Peyer's patch (tissue), 4 donors: ENCODE data around the gene CCDC182. TPM values are rescaled to one million over a fixed set of nuclear protein-coding genes. Genes with fewer than 3 reads are reported as not detected.

Experiments used
- DNase-seq, 3 donors: peaks; one replicate each; pipeline ENCODE4 v3.0.0-alpha.2; 2017 to 2019
- H3K27ac ChIP-seq, 4 donors: fragments of 200-600 bp; sonication (generic); one replicate each; pipeline ENCODE4 v1.5.1; 2016 to 2019
- H3K27me3 ChIP-seq, 2 donors: fragments of 200-600 bp; sonication (generic); one replicate each; pipeline ENCODE4 v1.5.1; 2019
- H3K36me3 ChIP-seq, 3 donors: fragments of 200-600 bp; sonication (generic); one replicate each; pipeline ENCODE4 v1.5.1; 2016 to 2019
- H3K4me1 ChIP-seq, 4 donors: fragments of 200-600 bp; sonication (generic); one replicate each; pipeline ENCODE4 v1.5.1; 2016 to 2019
- H3K4me3 ChIP-seq, 4 donors: fragments of 200-600 bp; sonication (generic); 1 replicate in 3 of 4; 2 replicates in 1 of 4; pipeline ENCODE4 v1.5.1; 2016 to 2019; ENCODE audit warnings: mild to moderate bottlenecking in 1 of 4
- H3K9me3 ChIP-seq, 4 donors: fragments of 200-600 bp; sonication (generic); one replicate each; pipeline ENCODE4 v1.5.1; 2016 to 2019; ENCODE audit warnings: mild to moderate bottlenecking in 1 of 4
- CTCF ChIP-seq, 6 experiments: fragments of 450-650 bp in 4 of 6; fragments of 200-600 bp in 2 of 6; sonication (generic) in 1 of 6; IDR thresholded peaks; one replicate each; pipeline ENCODE4 v1.5.1; 2017 to 2019; ENCODE audit warnings: antibody characterized with exemption in 6 of 6, mild to moderate bottlenecking in 3 of 6, moderate library complexity in 1 of 6
- POLR2A ChIP-seq, 2 donors: fragments of 450-650 bp; IDR thresholded peaks; one replicate each; pipeline ENCODE4 v1.5.1; 2017; ENCODE audit warnings: antibody characterized with exemption in 2 of 2, mild to moderate bottlenecking in 2 of 2, moderate library complexity in 2 of 2
- total RNA-seq, 4 donors: library from RNA; depleted of rRNA; stranded (reverse); fragments of >200 nt; gene quantifications; one replicate each; pipeline ENCODE4 v1.1.0, GENCODE V29; 2016

Gene CCDC182
- total RNA-seq, 4 donors from 2014 or later: not detected

GRCh38 chr17:57705921-57706695 lies 39.0 kb downstream of the CCDC182 start:
- H3K4me1 ChIP-seq: no peaks in the 10 kb centered on the region
- no peak overlapping the region for H3K27ac ChIP-seq
- no peaks in the 10 kb centered on the region for H3K36me3 ChIP-seq
- no peak overlapping the region for H3K4me3 ChIP-seq
- no peaks in the 10 kb centered on the region for H3K27me3 ChIP-seq
- DNase-seq: no peak
- no peak for TF ChIP-seq CTCF (IDR thresholded peaks at IDR 0.05)
- TF ChIP-seq POLR2A (IDR thresholded peaks at IDR 0.05): no peak
- no peaks in the 10 kb centered on the region for H3K9me3 ChIP-seq

- Histone ChIP-seq H3K27me3 (no peaks in the 10 kb centered on the region), H3K4me3 (no peak overlapping the region), H3K36me3 (no peaks in the 10 kb centered on the region), H3K9me3 (no peaks in the 10 kb centered on the region), H3K27ac (no peak overlapping the region), H3K4me1 (no peaks in the 10 kb centered on the region)
- no peak for TF ChIP-seq POLR2A (IDR thresholded peaks at IDR 0.05)
- DNase-seq: no peak
These were observed 40.7 kb downstream of the CCDC182 start for GRCh38 chr17:57704448-57704847.

GRCh38 chr17:57703273-57703672 lies 41.8 kb downstream of the CCDC182 start:
- Histone ChIP-seq H3K4me3 (no peak overlapping the region), H3K36me3 (no peaks in the 10 kb centered on the region), H3K4me1 (peaks cover 0 to 4% (median 0%) of the 10 kb centered on the region in 4 donors), H3K27me3 (no peaks in the 10 kb centered on the region), H3K9me3 (no peaks in the 10 kb centered on the region), H3K27ac (no peak overlapping the region)
- TF ChIP-seq CTCF (IDR thresholded peaks at IDR 0.05): no peak
- TF ChIP-seq POLR2A (IDR thresholded peaks at IDR 0.05): no peak
- no peak for DNase-seq

- TF ChIP-seq CTCF (IDR thresholded peaks at IDR 0.05) (no peak), POLR2A (IDR thresholded peaks at IDR 0.05) (no peak)
- no peaks in the 10 kb centered on the region for H3K36me3 ChIP-seq
These were observed 44.0 kb downstream of the CCDC182 start for GRCh38 chr17:57701124-57701523.

GRCh38 chr17:57699751-57700219 lies 45.3 kb downstream of the CCDC182 start:
- Histone ChIP-seq H3K27ac (no peak overlapping the region), H3K4me1 (peaks cover 0 to 4% (median 0%) of the 10 kb centered on the region in 4 donors), H3K9me3 (no peaks in the 10 kb centered on the region), H3K36me3 (no peaks in the 10 kb centered on the region), H3K4me3 (no peak overlapping the region), H3K27me3 (no peaks in the 10 kb centered on the region)
- DNase-seq: no peak
- TF ChIP-seq POLR2A (IDR thresholded peaks at IDR 0.05) (no peak), CTCF (IDR thresholded peaks at IDR 0.05) (no peak)

More at GRCh38 chr17:57701124-57701523, 44.0 kb downstream of the CCDC182 start:
- peaks cover 0 to 4% (median 0%) of the 10 kb centered on the region in 4 donors for H3K4me1 ChIP-seq
- H3K27ac ChIP-seq: no peak overlapping the region
- no peaks in the 10 kb centered on the region for H3K9me3 ChIP-seq
- H3K27me3 ChIP-seq: no peaks in the 10 kb centered on the region
- DNase-seq: no peak
- H3K4me3 ChIP-seq: no peak overlapping the region

GRCh38 chr17:57697891-57698711 lies 47.0 kb downstream of the CCDC182 start:
- Histone ChIP-seq H3K27ac (no peak overlapping the region), H3K4me1 (peaks cover 0 to 4% (median 0%) of the 10 kb centered on the region in 4 donors), H3K9me3 (no peaks in the 10 kb centered on the region), H3K36me3 (no peaks in the 10 kb centered on the region), H3K27me3 (no peaks in the 10 kb centered on the region), H3K4me3 (no peak overlapping the region)
- TF ChIP-seq CTCF (IDR thresholded peaks at IDR 0.05) (no peak), POLR2A (IDR thresholded peaks at IDR 0.05) (no peak)
- DNase-seq: no peak
